H1 (cell line): ENCODE measurements around the gene MBOAT1. TPM values are rescaled to one million over a fixed set of nuclear protein-coding genes. Genes with fewer than 3 reads are reported as not detected.

Source experiments
- CTCF ChIA-PET: fragments of 300-600 bp; sonication (Branson Sonifier 250); formaldehyde crosslinking; loops from one replicate; lab custom pipeline; 2021; ENCODE audit not compliant: partially characterized antibody; lab: Charles Lee
- POLR2A ChIA-PET: fragments of 300-600 bp; sonication (Branson Sonifier 250); formaldehyde crosslinking; loops from one replicate; lab custom pipeline; 2021; ENCODE audit warnings: inconsistent platforms; ENCODE audit not compliant: partially characterized antibody; lab: Charles Lee
- DNase-seq, 2 experiments: peaks; one replicate each; pipeline versions ENCODE4 v3.0.0 to v3.0.0-alpha.2; 2010 to 2022; ENCODE audit warnings: low spot score in 2 of 2, low read depth in 1 of 2, mixed read lengths in 1 of 2
- FAIRE-seq: peaks from 2 replicates; lab custom pipeline; 2011; peaks lifted over from hg19 to GRCh38; lab: Jason Lieb, UNC
- H2AFZ ChIP-seq: 2 replicates; pipeline ENCODE4 v1.8.1; 2012; ENCODE audit warnings: low read length, inconsistent platforms
- H2AK5ac ChIP-seq: 2 replicates; pipeline ENCODE4 v1.6.1; 2013; ENCODE audit warnings: low read depth, low read length
- H2BK120ac ChIP-seq: replicated peaks from 2 replicates; pipeline ENCODE3; 2013; ENCODE audit warnings: low read depth, low read length, inconsistent platforms
- H2BK12ac ChIP-seq: 2 replicates; pipeline ENCODE4 v1.6.1; 2013; ENCODE audit warnings: low read depth, low read length
- H2BK15ac ChIP-seq: 2 replicates; pipeline ENCODE4 v1.6.1; 2013; ENCODE audit warnings: low read length
- H2BK20ac ChIP-seq: 2 replicates; pipeline ENCODE4 v1.6.1; 2013; ENCODE audit warnings: low read length
- H2BK5ac ChIP-seq: 2 replicates; pipeline ENCODE4 v1.6.1; 2013; ENCODE audit warnings: low read depth, low read length
- H3K14ac ChIP-seq: 2 replicates; pipeline ENCODE4 v1.6.1; 2013; ENCODE audit warnings: inconsistent platforms; ENCODE audit not compliant: insufficient read length
- H3K18ac ChIP-seq: 2 replicates; pipeline ENCODE4 v1.6.1; 2013; ENCODE audit warnings: low read length; ENCODE audit errors: extremely low read depth
- H3K23ac ChIP-seq: 2 replicates; pipeline ENCODE4 v1.6.1; 2013; ENCODE audit warnings: inconsistent platforms; ENCODE audit not compliant: insufficient read length
- H3K23me2 ChIP-seq: 2 replicates; pipeline ENCODE4 v1.6.1; 2013; ENCODE audit warnings: low read depth, low read length
- H3K27ac ChIP-seq: 2 replicates; pipeline ENCODE4 v1.6.1; 2011; ENCODE audit warnings: low read depth, low read length, inconsistent platforms
- H3K27me3 ChIP-seq, 4 experiments: replicated peaks in 1 of 4; 1 replicate in 1 of 4; 2 replicates in 3 of 4; pipeline versions ENCODE4 v1.6.1 to v1.8.1; 2011 to 2013; ENCODE audit warnings: low read length in 3 of 4, mild to moderate bottlenecking in 3 of 4, inconsistent platforms in 2 of 4, mixed read lengths in 2 of 4, moderate library complexity in 1 of 4; ENCODE audit not compliant: control insufficient read depth in 3 of 4, insufficient read depth in 3 of 4; ENCODE audit errors: extremely low read depth in 1 of 4
- H3K36me3 ChIP-seq, 4 experiments: 2 replicates each; pipeline versions ENCODE4 v1.6.1 to v1.8.1; 2011 to 2013; ENCODE audit warnings: mild to moderate bottlenecking in 4 of 4, low read length in 3 of 4, moderate library complexity in 2 of 4, control low read depth in 1 of 4, inconsistent platforms in 1 of 4; ENCODE audit not compliant: insufficient read depth in 4 of 4, control insufficient read depth in 2 of 4
- H3K4ac ChIP-seq: replicated peaks from 2 replicates; pipeline ENCODE3; 2013; ENCODE audit warnings: low read length, low read depth, mixed read lengths, inconsistent platforms; ENCODE audit not compliant: insufficient read length
- H3K4me1 ChIP-seq, 4 experiments: replicated peaks in 1 of 4; 1 replicate in 1 of 4; 2 replicates in 3 of 4; pipeline versions ENCODE4 v1.6.1 to v1.8.1; 2011 to 2013; ENCODE audit warnings: low read length in 3 of 4, inconsistent platforms in 2 of 4, mixed read lengths in 1 of 4; ENCODE audit not compliant: insufficient read depth in 4 of 4, control insufficient read depth in 3 of 4
- H3K4me2 ChIP-seq, 2 experiments: 2 replicates each; pipeline versions ENCODE4 v1.6.1 to v1.8.1; 2011 to 2013; ENCODE audit warnings: low read depth in 2 of 2, low read length in 2 of 2, control low read depth in 1 of 2, inconsistent platforms in 1 of 2, mild to moderate bottlenecking in 1 of 2; ENCODE audit not compliant: insufficient read depth in 1 of 2
- H3K4me3 ChIP-seq, 4 experiments: fragments of 200-600, 300-600 bp in 1 of 4; sonication (generic), shearing (Covaris generic), sonication (Bioruptor Twin) in 1 of 4; 2 replicates each; pipeline versions ENCODE4 v1.5.1 to v1.8.1; 2011 to 2016; ENCODE audit warnings: low read length in 4 of 4, low read depth in 3 of 4, control low read depth in 2 of 4, inconsistent platforms in 2 of 4, mild to moderate bottlenecking in 2 of 4, mixed read lengths in 1 of 4, moderate library complexity in 1 of 4; ENCODE audit not compliant: insufficient read depth in 2 of 4; ENCODE audit errors: extremely low read depth in 1 of 4
- H3K56ac ChIP-seq: replicated peaks from 2 replicates; pipeline ENCODE3; 2013; ENCODE audit warnings: low read depth, mild to moderate bottlenecking, mixed read lengths, low read length, inconsistent platforms; ENCODE audit not compliant: insufficient read length
- H3K79me1 ChIP-seq: 2 replicates; pipeline ENCODE4 v1.6.1; 2013; ENCODE audit warnings: low read depth, low read length, control low read depth
- H3K79me2 ChIP-seq, 2 experiments: 2 replicates each; pipeline versions ENCODE4 v1.6.1 to v1.8.1; 2012 to 2013; ENCODE audit warnings: low read length in 2 of 2, mild to moderate bottlenecking in 2 of 2, inconsistent platforms in 1 of 2; ENCODE audit not compliant: insufficient read depth in 2 of 2, control insufficient read depth in 1 of 2
- H3K9ac ChIP-seq, 4 experiments: replicated peaks in 1 of 4; 1 replicate in 1 of 4; 2 replicates in 3 of 4; pipeline versions ENCODE4 v1.6.1 to v1.8.1; 2011 to 2013; ENCODE audit warnings: low read depth in 3 of 4, low read length in 3 of 4, control low read depth in 2 of 4, mild to moderate bottlenecking in 2 of 4, moderate library complexity in 2 of 4, inconsistent platforms in 1 of 4; ENCODE audit errors: extremely low read depth in 1 of 4
- H3K9me3 ChIP-seq, 2 experiments: 2 replicates each; pipeline versions ENCODE4 v1.6.1 to v1.8.1; 2012 to 2013; ENCODE audit warnings: mild to moderate bottlenecking in 2 of 2, moderate library complexity in 2 of 2, control low read depth in 1 of 2, inconsistent platforms in 1 of 2, low read depth in 1 of 2, low read length in 1 of 2, mixed read lengths in 1 of 2; ENCODE audit not compliant: insufficient read depth in 2 of 2
- H4K20me1 ChIP-seq, 2 experiments: replicated peaks in 1 of 2; 2 replicates each; pipeline versions ENCODE3 to v1.8.1; 2011 to 2013; ENCODE audit warnings: inconsistent platforms in 2 of 2, low read length in 2 of 2, mild to moderate bottlenecking in 1 of 2; ENCODE audit not compliant: insufficient read depth in 2 of 2, control insufficient read depth in 1 of 2
- H4K5ac ChIP-seq: 2 replicates; pipeline ENCODE4 v1.6.1; 2013; ENCODE audit warnings: low read length, low read depth, mixed read lengths, inconsistent platforms; ENCODE audit not compliant: insufficient read length
- H4K8ac ChIP-seq: 2 replicates; pipeline ENCODE4 v1.8.0; 2013; ENCODE audit warnings: mild to moderate bottlenecking, moderate library complexity, low read length, inconsistent platforms; ENCODE audit not compliant: insufficient read depth; ENCODE audit errors: extremely low read depth
- H4K91ac ChIP-seq: replicated peaks from 2 replicates; pipeline ENCODE3; 2013; ENCODE audit warnings: low read length, mixed read lengths, inconsistent platforms; ENCODE audit not compliant: insufficient read length
- BACH1 ChIP-seq: IDR thresholded peaks from 2 replicates; pipeline ENCODE4 v1.6.1; 2012; ENCODE audit warnings: low read length, improper control_type of control experiment
- CBX8 ChIP-seq: fragments of 300-800, 300-1000 bp; sonication (generic); IDR thresholded peaks from 2 replicates; pipeline ENCODE4 v1.7.1; 2016; ENCODE audit warnings: low read depth, low read length, borderline replicate concordance
- CEBPB ChIP-seq: IDR thresholded peaks from 2 replicates; pipeline ENCODE4 v1.6.1; 2012; ENCODE audit warnings: low read depth, low read length
- CHD1 ChIP-seq: IDR thresholded peaks from 2 replicates; pipeline ENCODE4 v1.6.1; 2012; ENCODE audit warnings: low read depth, low read length, improper control_type of control experiment
- FOSL1 ChIP-seq: IDR thresholded peaks from 2 replicates; pipeline ENCODE4 v1.6.1; 2011; ENCODE audit warnings: mild to moderate bottlenecking, low read depth, low read length, moderate library complexity; ENCODE audit not compliant: insufficient read depth
- HDAC2 ChIP-seq, 2 experiments: fragments of 300-600 bp in 1 of 2; sonication (generic) in 1 of 2; IDR thresholded peaks; 2 replicates each; pipeline ENCODE4 v1.6.1; 2011 to 2012; ENCODE audit warnings: low read depth in 2 of 2, low read length in 2 of 2, mild to moderate bottlenecking in 2 of 2, moderate library complexity in 2 of 2, borderline replicate concordance in 1 of 2, inconsistent platforms in 1 of 2
- JUN ChIP-seq: IDR thresholded peaks from 2 replicates; pipeline ENCODE4 v1.6.1; 2011; ENCODE audit warnings: low read depth, mild to moderate bottlenecking, improper control_type of control experiment, low read length
- MAFK ChIP-seq: IDR thresholded peaks from 2 replicates; pipeline ENCODE4 v1.6.1; 2012; ENCODE audit warnings: low read depth, mild to moderate bottlenecking, improper control_type of control experiment, low read length
- NRF1 ChIP-seq: IDR thresholded peaks from 2 replicates; pipeline ENCODE4 v1.6.1; 2011; ENCODE audit warnings: mild to moderate bottlenecking, low read depth, low read length, improper control_type of control experiment
- SIN3A ChIP-seq, 2 experiments: IDR thresholded peaks in 1 of 2; conservative IDR thresholded peaks in 1 of 2; 2 replicates each; pipeline ENCODE4 v1.6.1; 2011 to 2012; ENCODE audit warnings: low read length in 2 of 2, improper control_type of control experiment in 1 of 2, low read depth in 1 of 2, mild to moderate bottlenecking in 1 of 2
- SUZ12 ChIP-seq: fragments of 200-600 bp; sonication (generic); IDR thresholded peaks from 2 replicates; pipeline ENCODE4 v1.6.1; 2012; ENCODE audit warnings: mild to moderate bottlenecking, inconsistent platforms, low read length, moderate library complexity, mixed read lengths
- TCF12 ChIP-seq: IDR thresholded peaks from 2 replicates; pipeline ENCODE4 v1.6.1; 2011; ENCODE audit warnings: low read depth, mild to moderate bottlenecking, low read length
- polyA plus RNA-seq, 7 experiments: library from polyadenylated mRNA; depleted of rRNA in 3 of 7; stranded (reverse) in 5 of 7; unstranded in 2 of 7; fragments of >200 nt in 5 of 7; fragments of 200-250 nt in 2 of 7; gene quantifications; 1 replicate in 5 of 7; 2 replicates in 1 of 7; 4 replicates in 1 of 7; pipeline versions ENCODE4 v1.2.1 to v1.2.3, GENCODE V29; 2011 to 2013; ENCODE audit warnings: missing spikeins in 2 of 7, mixed read lengths in 2 of 7
- total RNA-seq: library from RNA; stranded (reverse); fragmentation: NEBNext Ultra II Directional; extraction: Animal tissue kit (Norgen Biotek cat#: 25700); gene quantifications from 2 replicates; pipeline ENCODE4 v1.2.1, GENCODE V29; 2021

The MBOAT1 gene
- total and polyA plus RNA-seq, 2 of the 8 experiments (the other 6 are each of a cell fraction or from before 2014, with no cell fraction given) = 4.9 to 19.5 TPM

DNA sequence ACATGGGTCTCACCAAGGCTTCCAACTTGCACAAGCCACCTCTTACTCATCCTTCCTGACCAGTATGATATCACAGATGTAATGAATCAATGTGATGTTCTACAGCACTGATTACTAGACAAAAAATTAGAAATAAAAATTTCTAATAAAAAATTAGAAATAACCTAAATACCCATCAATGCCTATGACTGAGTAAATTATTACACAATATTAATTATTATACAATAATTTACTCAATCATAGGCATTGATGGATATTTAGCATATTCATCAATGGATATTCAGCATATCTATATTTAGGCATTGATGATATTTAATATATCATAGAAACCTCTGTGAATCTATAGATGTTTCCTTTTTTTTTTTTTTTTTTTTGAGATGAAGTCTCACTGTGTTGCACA is 43.2 kb upstream of the MBOAT1 start:
- H3K18ac ChIP-seq = no peak overlapping the region
- H4K8ac ChIP-seq = no peak overlapping the region
- no peak overlapping the region for H3K4me2 ChIP-seq
- H3K14ac ChIP-seq = no peak overlapping the region
- no peak overlapping the region for H4K5ac ChIP-seq
- H3K27ac ChIP-seq = no peak overlapping the region
- H3K23me2 ChIP-seq = no peaks in the 10 kb centered on the region
- no peaks in the 10 kb centered on the region for H3K79me1 ChIP-seq
- H3K23ac ChIP-seq = no peak overlapping the region
- H4K20me1 ChIP-seq = no peaks in the 10 kb centered on the region
- no peak overlapping the region for H2BK15ac ChIP-seq
- H2BK5ac ChIP-seq = no peak overlapping the region
- TF ChIP-seq JUN (no peak), BACH1 (no peak), SIN3A (conservative IDR thresholded peaks at IDR 0.05 in 1 of 2, IDR thresholded peaks at IDR 0.05 in 1 of 2; ENCODE audit: low read depth in 1 of 2, low read length in 2 of 2) (no peak), HDAC2 (IDR thresholded peaks at IDR 0.05; ENCODE audit: borderline replicate concordance in 1 of 2, low read depth in 2 of 2, low read length in 2 of 2) (no peak), CBX8 (no peak), CEBPB (no peak), TCF12 (no peak), NRF1 (no peak), FOSL1 (no peak), SUZ12 (no peak), MAFK (no peak), CHD1 (no peak)
- DNase-seq (no peak), FAIRE-seq (no peak)
- H3K79me2 ChIP-seq = no peaks in the 10 kb centered on the region
- no peak overlapping the region for H2BK20ac ChIP-seq
- H2BK12ac ChIP-seq = no peak overlapping the region
- no peaks in the 10 kb centered on the region for H3K9me3 ChIP-seq
- no peak overlapping the region for H2BK120ac ChIP-seq
- POLR2A ChIA-PET = no interaction called here
- H3K9ac ChIP-seq = no peak overlapping the region
- no peak overlapping the region for H2AK5ac ChIP-seq
- no peak overlapping the region for H3K4ac ChIP-seq
- no peak overlapping the region for H3K4me3 ChIP-seq
- H3K36me3 ChIP-seq = no peaks in the 10 kb centered on the region
- H2AFZ ChIP-seq = no peak overlapping the region
- H4K91ac ChIP-seq = no peak overlapping the region
- H3K27me3 ChIP-seq = no peaks in the 10 kb centered on the region
- no peak overlapping the region for H3K56ac ChIP-seq
- CTCF ChIA-PET = interaction anchor here (0.7 kb wide), 1 partner anchor 73 kb away, joined by 3 read pairs; no protein-coding TSS in a partner anchor
- H3K4me1 ChIP-seq = no peaks in the 10 kb centered on the region
